Measurements from ENCODE around the gene SSTR4.

Gene SSTR4

GRCh38 chr20:23061262-23061661, 26.1 kb downstream of the SSTR4 start:
- peaks cover 0 to 51% (median 36%) of the 10 kb centered on the region in 4 donors for H3K4me1 ChIP-seq
- DNase-seq = no peak
- no peaks in the 10 kb centered on the region for H3K36me3 ChIP-seq
- no peaks in the 10 kb centered on the region for H3K9me3 ChIP-seq
- TF ChIP-seq CTCF (IDR thresholded peaks at IDR 0.05) = no peak
- no peaks in the 10 kb centered on the region for H3K27me3 ChIP-seq
- H3K27ac ChIP-seq = peak overlapping the region; percentile 82 to 87
- no peak overlapping the region for H3K4me3 ChIP-seq
- intact Hi-C loops (cut with DNase I; ENCODE audit: low total_unique reads) = no loop called here

- intact Hi-C loops (cut with DNase I; ENCODE audit: low total_unique reads) = no loop called here
- Histone ChIP-seq H3K27ac (peak overlapping the region; percentile 82 to 87), H3K4me1 (peaks cover 0 to 51% (median 36%) of the 10 kb centered on the region in 4 donors), H3K27me3 (no peaks in the 10 kb centered on the region), H3K36me3 (no peaks in the 10 kb centered on the region), H3K4me3 (no peak overlapping the region), H3K9me3 (no peaks in the 10 kb centered on the region)
- peak; percentile 61 to 80 for DNase-seq
- peak; percentile 69 to 71 for TF ChIP-seq CTCF (IDR thresholded peaks at IDR 0.05)
These were observed 26.8 kb downstream of the SSTR4 start for GRCh38 chr20:23061734-23062561.

GRCh38 chr20:23062632-23063031, 27.5 kb downstream of the SSTR4 start:
- Histone ChIP-seq H3K4me3 (no peak overlapping the region), H3K27ac (peak overlapping the region; percentile 45 to 87), H3K9me3 (no peaks in the 10 kb centered on the region), H3K36me3 (no peaks in the 10 kb centered on the region), H3K4me1 (peaks cover 0 to 51% (median 36%) of the 10 kb centered on the region in 4 donors), H3K27me3 (no peaks in the 10 kb centered on the region)
- no peak for TF ChIP-seq CTCF (IDR thresholded peaks at IDR 0.05)
- intact Hi-C loops (cut with DNase I; ENCODE audit: low total_unique reads) = no loop called here
- DNase-seq = no peak

- no peak for TF ChIP-seq CTCF (IDR thresholded peaks at IDR 0.05)
- intact Hi-C loops (cut with DNase I; ENCODE audit: low total_unique reads) = no loop called here
- DNase-seq = no peak
- H3K9me3 ChIP-seq = no peaks in the 10 kb centered on the region
- H3K27ac ChIP-seq = peak overlapping the region in 1 of 2 donors; percentile 40
- H3K4me3 ChIP-seq = no peak overlapping the region
- H3K36me3 ChIP-seq = no peaks in the 10 kb centered on the region
- peaks cover 0 to 51% (median 36%) of the 10 kb centered on the region in 4 donors for H3K4me1 ChIP-seq
- H3K27me3 ChIP-seq = no peaks in the 10 kb centered on the region
These were observed 28.1 kb downstream of the SSTR4 start for GRCh38 chr20:23063168-23063567.

- TF ChIP-seq CTCF (IDR thresholded peaks at IDR 0.05) = no peak
- no peaks in the 10 kb centered on the region for H3K9me3 ChIP-seq
- no peak for DNase-seq
- H3K4me1 ChIP-seq = peaks cover 0 to 51% (median 36%) of the 10 kb centered on the region in 4 donors
- intact Hi-C loops (cut with DNase I; ENCODE audit: low total_unique reads) = no loop called here
- peak overlapping the region in 1 of 2 donors; percentile 40 for H3K27ac ChIP-seq
- no peak overlapping the region for H3K4me3 ChIP-seq
- no peaks in the 10 kb centered on the region for H3K36me3 ChIP-seq
- no peaks in the 10 kb centered on the region for H3K27me3 ChIP-seq
These were observed 28.5 kb downstream of the SSTR4 start for GRCh38 chr20:23063581-23063980.
